ENCODE results near the gene TMPRSS3.

The TMPRSS3 gene

GRCh38 chr21:42367367-42368165 lies 28.3 kb downstream of the TMPRSS3 start:
- DNase-seq (ENCODE audit: extremely low spot score), result no peak
- no peak for TF ChIP-seq CTCF (IDR thresholded peaks at IDR 0.05; ENCODE audit: control extremely low read depth, extremely low read depth, low read depth, missing control alignments)
- ChIA-PET CTCF (interaction anchor here (1.0 to 1.7 kb wide), 2 partner anchors 14 to 57 kb away, joined by 3 to 7 read pairs; no protein-coding TSS in a partner anchor), POLR2A (no interaction called here)

- TF ChIP-seq CTCF (IDR thresholded peaks at IDR 0.05; ENCODE audit: control extremely low read depth, extremely low read depth, low read depth, missing control alignments), result no peak
- ChIA-PET POLR2A (no interaction called here), CTCF (interaction anchor here (1.3 to 1.7 kb wide), 2 partner anchors 12 to 56 kb away, joined by 3 to 7 read pairs; no protein-coding TSS in a partner anchor)
- no peak for DNase-seq (ENCODE audit: extremely low spot score)
These were observed 29.4 kb downstream of the TMPRSS3 start, which contains the start of gene TFF1 for GRCh38 chr21:42366292-42367010. TSS of gene TFF1 (minus strand) at chr21:42366535. CDS start at chr21:42366495, 40 bp downstream.

GRCh38 chr21:42365770-42366169 lies 30.1 kb downstream of the TMPRSS3 start:
- POLR2A ChIA-PET, result no interaction called here
- CTCF ChIA-PET, result interaction anchor here (1.3 kb wide), 1 partner anchor 12 kb away, joined by 3 read pairs; no protein-coding TSS in a partner anchor
- DNase-seq (ENCODE audit: extremely low spot score), result no peak
- TF ChIP-seq CTCF (IDR thresholded peaks at IDR 0.05; ENCODE audit: control extremely low read depth, extremely low read depth, low read depth, missing control alignments), result no peak

- POLR2A ChIA-PET, result no interaction called here
- CTCF ChIA-PET, result interaction anchor here (1.6 kb wide), 1 partner anchor 54 kb away, joined by 3 read pairs; no protein-coding TSS in a partner anchor
- DNase-seq (ENCODE audit: extremely low spot score), result no peak
- TF ChIP-seq CTCF (IDR thresholded peaks at IDR 0.05; ENCODE audit: control extremely low read depth, extremely low read depth, low read depth, missing control alignments), result no peak
These were observed 31.5 kb downstream of the TMPRSS3 start for GRCh38 chr21:42364304-42364865.

GRCh38 chr21:42363312-42363711 lies 32.5 kb downstream of the TMPRSS3 start:
- no peak for DNase-seq (ENCODE audit: extremely low spot score)
- POLR2A ChIA-PET, result no interaction called here
- CTCF ChIA-PET, result interaction anchor here (1.6 kb wide), 1 partner anchor 53 kb away, joined by 3 read pairs; no protein-coding TSS in a partner anchor
- TF ChIP-seq CTCF (IDR thresholded peaks at IDR 0.05; ENCODE audit: control extremely low read depth, extremely low read depth, low read depth, missing control alignments), result no peak

GRCh38 chr21:42362700-42363099 lies 33.2 kb downstream of the TMPRSS3 start:
- TF ChIP-seq CTCF (IDR thresholded peaks at IDR 0.05; ENCODE audit: control extremely low read depth, extremely low read depth, low read depth, missing control alignments), result no peak
- POLR2A ChIA-PET, result no interaction called here
- no peak for DNase-seq (ENCODE audit: extremely low spot score)
- CTCF ChIA-PET, result interaction anchor here (1.8 kb wide), 1 partner anchor 20 kb away, joined by 4 read pairs; no protein-coding TSS in a partner anchor

All from GM10248 (cell line).